Glomerular visceral epithelial cell (primary cell): ENCODE measurements around the gene IRX2.

Source experiments
- DNase-seq: peaks from one replicate; pipeline ENCODE4 v3.0.0-alpha.2; 2016; ENCODE audit errors: extremely low spot score

The IRX2 gene

DNA sequence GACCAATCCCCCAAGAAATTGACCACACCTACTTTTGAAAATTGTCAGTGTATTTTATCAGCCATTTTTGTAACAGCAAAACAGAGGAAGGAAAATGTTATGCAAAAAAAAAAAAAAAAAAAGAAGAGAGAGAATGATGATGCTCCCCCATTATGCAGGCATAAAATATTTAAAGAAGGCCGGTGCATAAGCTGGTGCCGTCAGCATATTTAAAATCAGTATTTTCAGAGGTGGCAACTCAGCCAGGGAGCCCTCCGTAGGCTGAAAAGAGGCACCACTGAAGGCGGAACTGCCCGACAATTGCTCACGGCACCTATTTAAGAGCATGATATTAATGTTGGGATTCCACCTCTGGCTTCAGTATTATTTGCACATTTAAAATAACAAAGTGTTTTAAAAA, 33.4 kb downstream of the IRX2 start:
- no peak for DNase-seq

DNA sequence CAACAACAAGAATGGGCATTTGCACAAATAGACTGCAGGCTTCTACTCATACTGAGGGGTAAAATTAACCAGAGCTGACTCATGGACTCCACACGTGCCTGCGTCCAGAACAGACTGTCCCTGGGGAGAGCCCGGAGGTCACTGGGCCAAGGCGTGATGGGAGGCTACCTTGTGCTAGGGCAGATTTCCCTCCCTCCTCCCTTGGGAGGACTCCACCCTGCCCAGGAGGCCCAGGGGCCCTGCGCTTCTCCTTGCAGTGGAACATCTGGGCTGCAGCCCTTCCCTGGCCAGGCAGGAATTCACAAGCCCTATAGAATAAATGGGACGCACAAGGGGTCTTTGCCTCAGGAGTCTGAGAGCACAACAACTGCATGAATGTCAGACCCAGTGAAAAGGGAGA, 35.6 kb downstream of the IRX2 start:
- DNase-seq, result no peak

DNA sequence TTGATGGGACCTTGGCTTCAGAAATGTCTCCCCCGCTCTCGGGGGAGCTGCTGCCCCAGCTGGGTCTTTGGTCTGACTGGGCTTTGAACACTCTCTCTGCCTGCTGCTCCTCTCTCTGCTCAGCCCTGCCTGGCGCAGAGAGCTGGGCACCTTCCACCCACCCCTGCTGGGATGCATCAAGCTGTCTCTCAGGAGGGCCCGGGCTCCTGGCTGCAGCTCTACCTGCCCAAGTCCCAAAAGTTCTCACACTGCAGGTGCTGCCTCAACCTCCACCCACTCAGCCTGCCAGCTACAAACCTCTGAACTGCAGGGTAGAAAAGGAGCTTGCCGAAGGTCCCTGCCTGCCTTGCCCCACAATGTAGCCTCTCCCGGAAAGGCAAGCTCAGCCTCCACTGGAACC, 36.7 kb downstream of the IRX2 start:
- DNase-seq, result no peak

DNA sequence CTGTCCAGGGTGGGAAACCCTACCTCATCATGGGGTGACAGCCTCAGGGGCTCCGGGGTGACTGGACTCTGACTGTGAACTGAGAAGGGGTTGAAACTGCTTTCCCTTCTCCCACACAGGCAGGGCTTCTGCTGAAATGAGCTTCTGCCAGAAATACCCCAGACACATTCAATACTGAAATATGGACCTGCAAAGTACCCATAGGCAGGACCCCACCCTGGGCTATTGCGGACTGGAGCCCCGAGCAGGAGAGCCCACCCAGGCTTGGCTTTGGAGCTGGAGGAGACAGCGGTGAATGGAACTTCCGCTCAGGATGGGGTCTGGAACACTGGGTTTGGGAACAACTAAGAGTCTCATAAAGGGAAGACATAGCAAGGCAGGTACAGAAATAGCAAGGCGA, 37.5 kb downstream of the IRX2 start:
- no peak for DNase-seq

DNA sequence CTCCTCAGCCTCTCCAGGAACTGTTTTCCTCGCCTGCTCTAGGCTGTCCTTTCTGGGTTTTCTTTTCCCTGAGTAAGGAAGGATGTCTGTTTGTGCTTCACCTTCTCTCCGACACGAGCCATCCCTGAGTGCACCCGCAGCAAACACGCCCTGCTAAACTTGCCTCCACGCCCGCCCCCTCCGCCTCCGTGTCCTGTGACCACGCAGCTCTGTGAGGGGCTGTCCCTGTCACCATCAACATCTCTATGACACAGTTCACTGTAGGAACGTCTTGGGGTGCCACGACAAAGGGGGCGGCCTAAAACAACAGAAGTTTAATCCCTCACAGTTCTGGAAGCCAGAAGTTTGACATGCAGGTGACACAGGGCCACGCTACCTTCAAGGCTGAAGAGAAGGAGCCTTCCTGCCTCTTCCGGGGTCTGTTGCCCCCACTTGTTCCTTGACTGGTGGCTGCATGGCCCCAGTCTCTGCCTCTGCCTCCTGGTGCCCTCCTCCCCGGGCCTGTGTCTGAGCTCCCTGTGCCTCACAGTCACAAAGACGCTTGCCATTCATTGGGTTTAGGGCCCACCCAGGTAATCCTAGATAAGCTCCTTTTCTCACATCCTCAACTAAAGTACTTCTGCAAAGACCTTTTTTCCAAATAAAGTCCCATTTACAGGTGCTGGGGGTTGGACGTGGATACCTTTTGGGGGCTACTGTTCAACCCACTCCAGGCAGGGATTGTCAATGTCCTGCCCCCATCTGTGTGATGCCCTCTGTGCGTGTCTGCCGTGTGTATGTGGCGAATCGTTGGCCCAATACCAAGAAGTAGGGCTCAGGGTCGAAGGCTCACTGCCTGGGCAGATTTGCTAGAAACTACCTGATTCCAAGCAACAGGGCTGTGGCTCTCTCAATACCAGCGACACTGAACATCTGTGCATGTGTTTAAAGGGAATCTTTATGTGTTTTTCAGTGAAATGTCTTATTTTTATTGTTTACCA, 39.7 kb downstream of the IRX2 start:
- no peak for DNase-seq

DNA sequence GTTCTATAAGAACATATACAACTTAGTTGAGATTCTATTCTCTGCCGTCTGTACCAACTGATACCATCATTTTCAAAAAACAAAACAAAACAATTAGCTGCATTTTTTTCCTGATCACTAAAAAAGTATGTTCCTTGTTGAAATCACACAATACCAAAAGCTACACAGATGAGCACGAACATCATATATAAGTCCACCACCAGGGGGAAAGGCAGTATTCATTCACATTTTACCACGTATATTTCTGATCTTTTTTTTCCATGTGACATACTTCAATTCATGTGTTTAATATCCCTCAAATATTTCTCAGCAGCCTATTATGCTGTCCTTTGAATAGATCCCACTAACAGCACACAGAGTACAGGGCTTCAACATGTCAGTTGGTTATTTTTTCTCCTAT, 40.6 kb downstream of the IRX2 start:
- no peak for DNase-seq

DNA sequence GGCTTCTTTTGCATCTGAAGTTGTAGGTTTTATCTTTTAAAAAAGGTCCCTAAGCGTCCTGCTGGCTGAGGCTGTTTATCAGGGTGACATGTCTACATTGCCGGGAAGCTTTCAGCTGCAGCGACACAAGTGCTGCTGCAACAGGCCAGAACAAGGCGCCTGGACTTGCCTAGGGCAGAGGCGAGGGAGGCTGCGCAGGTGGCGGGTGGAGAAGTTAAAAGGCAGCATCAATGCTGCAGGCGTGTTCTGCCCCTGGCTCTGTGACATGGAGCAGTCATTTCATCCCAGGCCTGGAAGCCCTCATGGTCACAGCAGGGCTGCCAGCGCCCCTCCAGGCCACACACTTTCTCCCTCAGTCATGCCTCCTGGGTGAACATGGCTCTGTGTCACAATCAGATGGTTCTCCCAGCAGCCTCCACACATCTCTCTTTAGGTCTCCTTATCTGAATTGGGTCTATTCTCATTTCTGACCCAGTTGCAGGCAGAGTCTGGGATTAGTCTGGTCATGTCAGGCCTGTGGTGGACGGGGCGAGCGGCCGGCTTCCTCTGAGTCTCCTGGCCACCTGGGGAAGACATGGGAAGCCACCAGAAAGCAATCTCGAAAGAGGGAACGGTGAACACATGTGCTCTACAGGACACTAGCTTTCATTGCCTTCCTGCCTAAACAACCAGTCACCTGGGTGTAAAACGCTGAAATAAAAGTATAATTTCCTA, 41.3 kb downstream of the IRX2 start:
- no peak for DNase-seq

DNA sequence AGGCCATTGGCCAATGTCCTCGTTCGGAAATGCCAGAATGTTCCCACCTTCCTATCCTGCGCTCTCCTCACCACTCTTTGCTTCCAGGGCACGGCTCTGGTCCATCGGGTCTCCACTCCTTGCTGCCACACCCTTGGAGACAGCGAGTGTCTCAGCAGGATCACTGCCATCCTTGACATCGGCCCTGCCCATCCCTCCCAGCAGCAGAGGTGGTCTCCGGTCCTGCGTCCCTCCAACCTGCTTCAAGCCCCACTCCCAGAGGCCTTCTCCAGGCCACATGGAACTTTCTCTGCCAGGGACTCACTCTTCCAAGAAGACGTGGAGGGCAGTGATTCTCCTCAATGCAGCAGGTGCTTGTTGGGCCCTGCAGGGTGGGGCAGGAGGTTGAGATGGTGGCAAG, 42.7 kb downstream of the IRX2 start:
- no peak for DNase-seq

DNA sequence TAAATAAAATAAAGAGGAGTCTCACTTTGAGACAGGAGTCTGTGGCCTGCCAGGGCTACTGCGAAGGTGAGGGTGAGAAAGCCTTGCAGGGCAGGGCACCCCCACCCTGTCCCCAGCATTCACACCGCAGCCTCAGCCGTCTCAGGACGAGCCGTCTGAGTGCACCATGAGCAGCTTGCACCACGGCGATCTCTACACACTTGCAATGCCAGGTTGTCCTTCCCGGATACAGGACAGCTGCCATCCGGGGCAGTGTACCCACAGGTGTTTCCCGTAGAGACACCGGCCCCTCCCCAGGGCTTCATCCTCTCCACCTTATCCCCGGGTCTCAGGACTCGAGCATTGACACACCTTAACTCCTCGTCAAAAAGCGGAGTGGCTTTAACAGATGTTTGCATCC, 43.3 kb downstream of the IRX2 start:
- DNase-seq, result no peak

DNA sequence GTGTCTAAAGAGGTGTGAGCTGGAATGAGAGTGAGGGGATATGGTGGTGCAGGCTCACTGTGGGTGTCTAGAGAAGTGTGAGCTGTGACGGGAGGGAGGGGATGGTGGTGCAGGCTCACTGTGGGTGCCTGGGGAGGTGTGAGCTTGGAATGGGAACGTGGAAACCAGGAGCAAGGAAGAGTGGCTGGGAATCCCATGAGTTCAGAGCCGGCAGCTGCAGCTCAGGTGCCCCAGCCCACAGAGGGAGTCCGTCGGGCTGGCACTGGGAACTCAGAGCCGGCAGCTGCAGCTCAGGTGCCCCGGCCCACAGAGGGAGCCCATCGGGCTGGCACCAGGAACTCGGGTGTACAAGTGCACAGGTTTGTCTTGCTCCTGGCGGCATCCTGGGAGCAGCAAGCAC, 45.6 kb downstream of the IRX2 start:
- no peak for DNase-seq

DNA sequence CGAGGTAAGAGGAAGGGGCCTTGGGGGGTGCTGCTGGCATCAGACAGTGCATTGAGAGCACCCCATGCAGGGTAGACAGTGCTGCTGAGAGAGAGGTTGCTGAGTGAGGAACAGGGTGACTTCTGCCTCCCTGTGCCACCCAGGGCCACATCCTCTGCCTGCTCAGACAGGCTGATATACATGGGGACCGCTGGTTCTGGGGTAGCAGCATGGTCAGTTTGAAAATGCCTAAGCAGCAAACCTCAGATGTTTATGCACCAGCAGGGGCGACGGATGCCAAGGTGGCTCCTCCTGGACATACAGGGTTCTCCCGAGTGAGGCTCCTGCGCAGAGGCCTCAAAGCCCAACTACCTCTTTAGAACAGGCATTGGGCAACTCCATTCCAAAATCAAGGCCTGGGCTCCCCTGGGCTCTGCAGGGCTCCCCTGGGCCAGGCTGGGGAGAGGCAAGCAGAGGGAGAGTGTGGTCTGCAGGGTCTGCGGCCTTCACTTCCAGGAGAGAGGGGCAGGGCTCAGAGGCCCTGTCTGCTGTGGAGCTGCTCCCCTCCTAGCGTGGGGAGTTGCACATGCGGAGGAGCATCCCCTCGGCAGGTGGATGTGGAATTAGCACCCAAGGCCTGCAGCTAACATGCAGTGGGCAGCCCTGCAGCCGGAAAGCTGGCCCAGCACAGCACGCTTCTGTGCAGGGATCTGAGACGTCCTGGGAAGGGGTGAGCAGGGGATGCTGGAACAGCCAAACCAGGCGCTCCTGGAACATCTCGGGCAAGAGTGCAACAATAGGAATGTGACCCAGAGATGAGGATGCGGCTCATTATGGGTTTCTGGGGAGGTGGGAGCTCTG, 46.5 kb downstream of the IRX2 start:
- DNase-seq, result no peak

DNA sequence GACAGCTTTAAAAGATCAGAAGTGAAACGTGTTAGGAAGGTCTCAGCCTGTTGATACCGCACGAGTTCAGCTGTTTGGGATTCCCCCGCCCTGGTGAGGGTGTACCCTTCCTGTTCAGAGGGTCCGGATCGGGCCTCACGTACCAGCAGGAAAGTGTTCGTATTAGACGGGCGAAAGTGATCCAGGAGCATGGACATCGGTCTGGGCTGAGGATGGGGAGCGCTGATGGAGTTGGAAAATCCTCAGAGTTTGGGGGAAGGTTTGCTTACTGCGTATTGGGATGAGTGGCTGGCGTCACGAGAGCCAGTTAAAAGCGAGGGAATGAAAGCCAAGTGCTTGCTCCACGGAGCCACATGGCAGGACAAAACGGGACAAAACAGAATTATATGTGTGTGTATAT, 47.4 kb downstream of the IRX2 start:
- no peak for DNase-seq

DNA sequence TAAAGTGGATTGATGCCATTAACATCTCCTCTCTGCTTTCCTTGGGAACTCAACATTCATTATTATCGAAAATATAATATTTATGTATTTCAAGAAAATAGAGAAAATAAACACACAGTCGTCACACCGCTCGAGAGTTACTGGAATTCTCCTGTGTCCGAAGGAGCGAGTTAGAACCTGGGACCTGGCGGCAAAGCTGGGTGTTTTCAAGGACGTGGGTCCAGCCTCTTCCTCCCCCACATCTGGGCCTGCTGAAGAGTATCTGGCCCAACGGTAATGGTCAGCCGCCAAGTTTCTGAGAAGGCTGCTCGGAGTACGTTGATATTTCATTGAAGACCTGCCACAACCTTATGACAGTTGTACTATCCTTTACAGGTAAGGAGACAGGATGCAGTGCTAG, 47.9 kb downstream of the IRX2 start:
- DNase-seq, result no peak

DNA sequence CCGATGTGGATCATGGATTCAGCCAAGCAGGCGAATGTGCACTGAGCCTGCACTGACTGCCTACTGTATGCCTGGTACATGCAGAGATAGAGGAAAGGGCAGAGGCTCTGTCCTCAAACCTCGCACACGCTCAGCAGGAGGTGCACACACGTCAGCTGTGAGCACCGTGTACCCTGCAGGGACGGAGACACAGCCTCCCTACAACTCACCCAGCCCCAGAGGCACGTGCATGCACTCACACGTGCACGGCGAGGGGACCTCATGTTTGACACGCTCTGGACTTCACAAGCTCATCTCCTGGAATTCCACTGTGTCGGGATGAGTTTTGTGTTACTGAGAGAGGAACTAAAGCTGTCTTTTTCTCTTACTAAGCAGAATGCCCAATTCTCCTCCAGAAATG, 48.4 kb downstream of the IRX2 start:
- DNase-seq, result no peak

DNA sequence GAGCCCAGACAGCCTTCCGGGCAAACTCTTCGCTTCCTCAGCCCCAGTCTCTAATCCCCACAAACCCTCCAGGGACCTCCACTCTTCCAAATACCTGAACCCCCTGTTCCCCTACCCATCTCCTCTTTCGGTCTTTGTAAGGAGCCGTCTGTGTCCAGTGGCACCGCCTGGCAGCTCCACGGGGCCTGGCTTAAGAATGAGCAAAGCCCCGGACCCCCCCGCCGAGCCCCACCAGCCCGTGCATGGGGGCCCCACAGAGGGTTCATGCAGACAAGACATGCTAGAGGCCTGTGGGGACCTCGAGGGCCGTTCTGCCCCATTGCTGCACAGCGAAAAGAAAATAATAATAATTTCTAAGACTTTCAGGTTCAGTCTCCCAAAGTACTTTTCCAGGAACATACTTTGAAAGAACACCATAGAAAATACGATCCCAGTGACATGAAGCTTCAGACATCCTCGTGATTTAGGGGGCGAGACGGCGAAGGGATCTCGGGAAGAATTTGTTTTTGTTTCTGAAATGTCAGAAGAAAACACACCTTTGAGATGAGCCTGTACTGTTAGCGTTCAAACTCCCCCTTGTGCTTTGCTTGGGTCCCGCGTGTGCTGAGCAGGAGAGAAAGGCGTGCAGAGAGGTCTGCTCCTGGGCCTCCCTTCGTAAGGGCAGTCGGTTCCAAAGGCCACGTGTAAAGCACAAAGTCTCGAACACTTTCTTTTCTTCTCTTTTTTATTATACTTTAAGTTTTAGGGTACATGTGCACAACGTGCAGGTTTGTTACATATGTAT, 49.2 kb downstream of the IRX2 start:
- DNase-seq, result no peak

DNA sequence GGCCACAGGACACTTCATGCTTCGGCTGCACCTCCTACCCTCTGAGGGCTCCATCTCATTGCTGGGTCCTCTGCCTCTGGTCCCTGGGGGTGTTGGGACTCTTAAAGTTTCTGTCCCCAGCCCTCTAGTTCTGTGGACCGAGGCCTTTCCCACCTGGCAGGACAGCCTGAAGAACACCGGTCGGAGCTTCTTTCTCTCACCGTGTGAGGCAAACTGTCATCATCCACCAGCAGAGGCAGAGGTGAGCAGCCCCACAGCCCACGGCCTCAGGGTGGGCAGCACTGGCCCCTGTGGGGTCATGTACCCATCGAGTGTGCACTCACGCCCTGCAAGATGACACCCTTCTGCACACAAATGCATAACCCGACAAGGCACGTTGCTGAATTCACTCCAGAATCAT, 49.9 kb downstream of the IRX2 start:
- DNase-seq, result no peak

DNA sequence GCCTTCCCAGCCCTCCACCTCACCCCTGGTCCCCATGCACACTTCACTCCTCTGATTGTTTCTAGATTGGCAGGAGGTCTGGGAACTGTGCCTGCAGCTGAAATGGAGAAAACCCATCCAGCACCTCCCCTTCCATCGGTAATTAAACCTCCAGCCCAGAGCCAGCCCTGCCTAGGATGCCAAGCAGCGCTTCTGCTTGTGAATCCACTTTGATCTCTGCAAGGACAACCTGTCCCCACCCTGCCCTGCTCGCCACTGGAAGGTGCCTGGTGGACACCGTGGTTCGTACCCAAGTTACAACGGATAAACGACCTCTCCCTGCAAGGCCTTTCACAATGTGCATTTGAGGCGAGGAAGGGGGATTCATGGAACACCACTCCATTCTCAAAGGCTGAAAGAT, 50.6 kb downstream of the IRX2 start:
- DNase-seq, result no peak

DNA sequence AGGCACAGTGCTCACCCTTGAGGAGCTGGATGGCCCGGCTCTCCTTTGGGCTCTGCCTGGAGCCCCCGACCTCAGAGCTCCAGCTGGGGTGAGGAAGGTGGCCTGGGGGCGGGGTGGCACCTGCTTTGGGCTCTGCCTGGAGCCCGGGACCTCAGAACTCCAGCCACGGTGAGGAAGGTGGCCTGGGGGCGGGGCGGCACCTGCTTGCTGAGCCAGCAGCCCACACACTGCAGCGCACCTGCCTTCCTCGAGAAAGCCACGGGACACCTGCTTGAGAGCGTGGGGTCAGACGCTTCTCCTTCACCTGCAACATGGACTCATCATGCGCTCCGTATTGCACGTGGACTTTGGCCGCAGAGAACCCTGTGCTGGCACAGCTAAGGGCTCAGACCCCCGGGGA, 51.8 kb downstream of the IRX2 start:
- no peak for DNase-seq

DNA sequence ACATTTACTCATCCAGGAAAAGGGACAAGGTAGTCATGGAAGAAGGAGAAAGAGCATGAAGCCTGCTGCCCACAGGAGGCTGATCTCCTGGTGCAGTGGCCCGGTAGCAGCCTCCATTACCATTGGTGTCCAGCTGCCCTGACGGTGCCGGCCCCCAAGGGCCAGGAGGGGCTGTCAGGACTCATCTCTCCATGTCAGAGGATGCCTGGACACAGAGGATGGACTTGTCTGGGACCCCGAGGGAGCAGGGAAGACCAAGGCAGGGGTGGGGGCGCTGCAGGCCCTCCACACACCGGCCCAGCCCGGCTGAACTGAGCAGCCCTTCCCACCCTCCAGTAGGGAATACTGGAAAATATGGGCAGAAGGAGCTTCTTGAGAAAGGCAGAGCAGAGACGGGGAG, 52.2 kb downstream of the IRX2 start:
- DNase-seq, result no peak

DNA sequence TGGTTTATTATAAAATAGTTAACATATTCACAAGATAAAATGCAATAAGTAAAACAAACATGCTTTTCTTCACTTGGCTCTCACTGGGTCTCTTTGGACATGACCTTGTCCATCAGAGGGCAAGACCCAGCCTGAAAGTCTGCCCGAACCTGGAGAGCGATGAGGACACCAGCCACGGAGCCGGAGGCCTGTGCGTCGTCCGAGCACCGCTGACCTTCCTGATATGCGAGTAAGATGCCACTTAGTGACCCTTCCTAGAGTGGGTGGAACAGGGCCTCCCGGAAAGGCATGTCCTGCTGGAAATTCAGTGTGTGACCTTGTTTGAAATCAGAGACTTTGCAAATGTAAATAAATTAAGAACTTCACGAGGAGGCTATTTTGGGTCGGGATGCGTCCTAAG, 52.9 kb downstream of the IRX2 start:
- no peak for DNase-seq

DNA sequence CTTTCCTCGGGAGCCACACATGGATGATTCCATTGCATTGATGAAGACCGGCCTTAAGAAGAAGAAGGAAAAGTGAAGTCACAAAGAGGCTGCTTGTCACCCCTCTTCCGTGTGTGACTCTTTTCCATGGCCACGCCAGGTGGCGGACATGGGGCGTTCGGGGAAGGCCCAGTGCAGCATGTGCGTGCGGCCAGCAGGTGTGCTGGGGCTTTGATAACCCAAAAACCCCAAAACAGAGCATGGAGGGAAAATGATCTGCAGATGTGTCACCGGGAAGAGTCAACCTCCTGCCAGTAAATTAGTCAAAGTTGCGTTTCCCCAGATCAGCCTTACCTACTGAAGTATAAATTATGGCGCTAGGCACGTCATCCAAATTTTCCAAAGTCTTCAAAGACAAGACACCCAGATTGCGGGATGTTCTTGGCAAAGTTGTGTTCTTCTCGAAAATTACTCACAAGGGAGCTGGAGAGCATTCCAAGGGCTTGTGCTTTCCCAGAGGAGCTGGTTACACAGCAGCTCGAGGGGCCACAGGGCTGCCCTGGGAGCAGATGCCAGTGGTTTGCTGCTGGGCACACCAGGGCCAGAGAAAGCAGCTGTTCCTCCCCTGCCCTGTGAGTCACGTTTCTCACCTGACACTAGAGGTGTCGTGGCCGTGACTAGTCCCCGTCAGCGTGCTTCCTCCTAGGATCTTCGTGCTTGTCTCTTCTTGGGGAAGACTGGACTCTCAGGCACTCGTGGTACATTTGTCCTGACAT, 53.9 kb downstream of the IRX2 start:
- no peak for DNase-seq
